Measurements from ENCODE around the gene MCHR1.
"Not testable (repeated sequence)": the region's sequence is repeated elsewhere in the genome, so short reads cannot be mapped to it uniquely, and the experiment has no call there.

MCHR1 gene

DNA sequence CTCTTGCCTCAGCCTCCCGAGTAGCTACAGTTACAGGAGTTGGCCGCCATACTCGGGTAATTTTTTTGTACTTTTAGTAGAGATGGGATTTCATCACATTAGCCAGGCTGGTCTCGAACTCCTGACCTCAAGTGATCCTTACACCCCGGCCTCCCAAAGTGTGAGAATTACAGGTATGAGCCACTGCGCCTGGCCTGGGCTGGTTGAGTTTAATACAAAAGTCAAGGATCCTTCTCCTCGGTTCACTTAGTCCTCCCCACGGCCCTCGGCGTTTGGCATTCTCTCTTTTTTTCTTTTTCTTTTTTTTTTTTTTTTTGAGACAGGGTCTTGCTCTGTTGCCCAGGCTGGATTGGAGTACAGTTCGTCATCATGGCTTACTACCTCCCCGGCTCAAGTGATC, 33.0 kb downstream of the MCHR1 start:
- Histone ChIP-seq H2AFZ (ENCODE audit: low read depth, low read length) (no peak overlapping the region), H3K79me2 (ENCODE audit: low read length) (no peaks in the 10 kb centered on the region), H3K4me3 (ENCODE audit: low read length) (no peak overlapping the region), H3K4me1 (ENCODE audit: low read length) (peaks cover 3% of the 10 kb centered on the region; the same call in 1 of the 2 replicates), H3K4me2 (ENCODE audit: low read length) (no peak overlapping the region), H3K36me3 (replicated peaks; ENCODE audit: low read depth, low read length) (no peaks in the 10 kb centered on the region), H4K20me1 (ENCODE audit: insufficient read depth, low read length) (no peaks in the 10 kb centered on the region), H3K27ac (ENCODE audit: low read length) (no peak overlapping the region), H3K9ac (ENCODE audit: low read length) (no peak overlapping the region), H3K27me3 (ENCODE audit: low read depth, low read length) (peaks cover 10% of the 10 kb centered on the region), H3K9me3 (ENCODE audit: insufficient read depth, low read length) (peaks cover 3% of the 10 kb centered on the region)
- no peak for TF ChIP-seq EZH2phosphoT487 (IDR thresholded peaks at IDR 0.05; ENCODE audit: low read depth)

GRCh38 chr22:40714499-40715337, 35.4 kb downstream of the MCHR1 start:
- Histone ChIP-seq H3K9me3 (ENCODE audit: insufficient read depth, low read length) (no peaks in the 10 kb centered on the region), H3K36me3 (replicated peaks; ENCODE audit: low read depth, low read length) (no peaks in the 10 kb centered on the region), H2AFZ (ENCODE audit: low read depth, low read length) (no peak overlapping the region), H3K79me2 (ENCODE audit: low read length) (no peaks in the 10 kb centered on the region), H4K20me1 (ENCODE audit: insufficient read depth, low read length) (no peaks in the 10 kb centered on the region), H3K4me1 (ENCODE audit: low read length) (peaks cover 3% of the 10 kb centered on the region; the same call in 1 of the 2 replicates), H3K9ac (ENCODE audit: low read length) (no peak overlapping the region), H3K4me3 (ENCODE audit: low read length) (no peak overlapping the region), H3K27ac (ENCODE audit: low read length) (no peak overlapping the region), H3K27me3 (ENCODE audit: low read depth, low read length) (peaks cover 17% of the 10 kb centered on the region), H3K4me2 (ENCODE audit: low read length) (peak overlapping the region; percentile 13; the same call in 1 of the 2 replicates)
- TF ChIP-seq, protein P1, sequence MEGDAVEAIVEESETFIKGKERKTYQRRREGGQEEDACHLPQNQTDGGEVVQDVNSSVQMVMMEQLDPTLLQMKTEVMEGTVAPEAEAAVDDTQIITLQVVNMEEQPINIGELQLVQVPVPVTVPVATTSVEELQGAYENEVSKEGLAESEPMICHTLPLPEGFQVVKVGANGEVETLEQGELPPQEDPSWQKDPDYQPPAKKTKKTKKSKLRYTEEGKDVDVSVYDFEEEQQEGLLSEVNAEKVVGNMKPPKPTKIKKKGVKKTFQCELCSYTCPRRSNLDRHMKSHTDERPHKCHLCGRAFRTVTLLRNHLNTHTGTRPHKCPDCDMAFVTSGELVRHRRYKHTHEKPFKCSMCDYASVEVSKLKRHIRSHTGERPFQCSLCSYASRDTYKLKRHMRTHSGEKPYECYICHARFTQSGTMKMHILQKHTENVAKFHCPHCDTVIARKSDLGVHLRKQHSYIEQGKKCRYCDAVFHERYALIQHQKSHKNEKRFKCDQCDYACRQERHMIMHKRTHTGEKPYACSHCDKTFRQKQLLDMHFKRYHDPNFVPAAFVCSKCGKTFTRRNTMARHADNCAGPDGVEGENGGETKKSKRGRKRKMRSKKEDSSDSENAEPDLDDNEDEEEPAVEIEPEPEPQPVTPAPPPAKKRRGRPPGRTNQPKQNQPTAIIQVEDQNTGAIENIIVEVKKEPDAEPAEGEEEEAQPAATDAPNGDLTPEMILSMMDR (IDR thresholded peaks at IDR 0.05; ENCODE audit: low read depth, low read length) = no peak
- TF ChIP-seq EZH2phosphoT487 (IDR thresholded peaks at IDR 0.05; ENCODE audit: low read depth) = no peak

DNA sequence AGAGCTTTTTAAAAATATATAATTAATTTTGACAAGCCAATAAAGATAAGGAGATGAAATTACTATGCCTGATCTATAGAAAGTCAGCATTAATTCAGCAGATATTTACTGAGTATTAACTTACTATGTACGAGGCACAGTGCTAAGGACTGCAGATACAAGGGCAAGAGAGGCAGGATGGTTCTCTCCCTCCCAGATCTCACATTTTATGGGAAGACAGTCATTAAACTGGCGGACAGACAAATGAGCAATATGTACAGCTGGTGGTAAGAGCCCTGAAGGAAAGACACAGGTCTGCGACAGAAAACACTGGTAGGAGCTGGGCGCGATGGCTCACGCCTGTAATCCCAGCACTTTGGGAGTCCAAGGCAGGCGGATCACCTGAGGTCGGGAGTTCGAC, 36.8 kb downstream of the MCHR1 start:
- Histone ChIP-seq H3K4me3 (ENCODE audit: low read length) (no peak overlapping the region), H3K79me2 (ENCODE audit: low read length) (no peaks in the 10 kb centered on the region), H3K4me1 (ENCODE audit: low read length) (peaks cover 3% of the 10 kb centered on the region; the same call in 1 of the 2 replicates), H3K27me3 (ENCODE audit: low read depth, low read length) (peaks cover 20% of the 10 kb centered on the region), H2AFZ (ENCODE audit: low read depth, low read length) (no peak overlapping the region), H3K27ac (ENCODE audit: low read length) (no peak overlapping the region), H3K9ac (ENCODE audit: low read length) (no peak overlapping the region), H3K36me3 (replicated peaks; ENCODE audit: low read depth, low read length) (no peaks in the 10 kb centered on the region), H3K4me2 (ENCODE audit: low read length) (no peak overlapping the region), H4K20me1 (ENCODE audit: insufficient read depth, low read length) (no peaks in the 10 kb centered on the region), H3K9me3 (ENCODE audit: insufficient read depth, low read length) (no peaks in the 10 kb centered on the region)
- TF ChIP-seq EZH2phosphoT487 (IDR thresholded peaks at IDR 0.05; ENCODE audit: low read depth) = no peak
- TF ChIP-seq, protein P1 (IDR thresholded peaks at IDR 0.05; ENCODE audit: low read depth, low read length) = no peak

DNA sequence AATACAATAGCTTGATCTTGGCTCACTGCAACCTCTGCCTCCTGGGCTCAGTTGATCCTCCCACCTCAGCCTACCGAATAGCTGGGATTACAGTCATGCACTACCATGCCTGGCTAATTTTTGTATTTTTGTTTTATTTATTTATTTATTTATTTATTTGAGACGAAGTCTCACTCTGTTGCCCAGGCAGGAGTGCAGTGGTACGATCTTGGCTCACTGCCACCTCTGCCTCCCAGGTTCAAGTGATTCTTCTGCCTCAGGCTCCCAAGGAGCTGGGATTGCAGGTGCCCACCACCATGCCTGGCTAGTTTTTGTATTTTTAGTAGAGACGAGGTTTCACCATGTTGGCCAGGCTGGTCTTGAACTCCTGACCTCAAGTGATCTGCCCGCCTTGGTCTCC, 38.4 kb downstream of the MCHR1 start:
- H4K20me1 ChIP-seq (ENCODE audit: insufficient read depth, low read length); H3K36me3 ChIP-seq (replicated peaks; ENCODE audit: low read depth, low read length); H3K9ac ChIP-seq (ENCODE audit: low read length); H2AFZ ChIP-seq (ENCODE audit: low read depth, low read length); H3K4me2 ChIP-seq (ENCODE audit: low read length); H3K27ac ChIP-seq (ENCODE audit: low read length); H3K79me2 ChIP-seq (ENCODE audit: low read length); H3K4me3 ChIP-seq (ENCODE audit: low read length); H3K9me3 ChIP-seq (ENCODE audit: insufficient read depth, low read length); H3K4me1 ChIP-seq (ENCODE audit: low read length): not testable (repeated sequence)
- peaks cover 20% of the 10 kb centered on the region for H3K27me3 ChIP-seq (ENCODE audit: low read depth, low read length)

All from OCI-LY3 (cell line).